Lower leg skin (tissue), 3 donors: ENCODE data around the gene PLXNC1.

ENCODE experiments used
- POLR2A ChIP-seq, 2 donors: fragments of 450-650 bp; IDR thresholded peaks; one replicate each; pipeline ENCODE4 v1.6.1; 2016 to 2017; ENCODE audit warnings: antibody characterized with exemption in 2 of 2, mild to moderate bottlenecking in 1 of 2, moderate library complexity in 1 of 2
- TF ChIP-seq, protein P1 (sequence below), 3 donors: fragments of 450-650 bp; IDR thresholded peaks; one replicate each; pipeline ENCODE4 v1.5.1; 2016; ENCODE audit warnings: antibody characterized with exemption in 3 of 3, mild to moderate bottlenecking in 3 of 3, moderate library complexity in 2 of 3

- TF ChIP-seq, protein P1, sequence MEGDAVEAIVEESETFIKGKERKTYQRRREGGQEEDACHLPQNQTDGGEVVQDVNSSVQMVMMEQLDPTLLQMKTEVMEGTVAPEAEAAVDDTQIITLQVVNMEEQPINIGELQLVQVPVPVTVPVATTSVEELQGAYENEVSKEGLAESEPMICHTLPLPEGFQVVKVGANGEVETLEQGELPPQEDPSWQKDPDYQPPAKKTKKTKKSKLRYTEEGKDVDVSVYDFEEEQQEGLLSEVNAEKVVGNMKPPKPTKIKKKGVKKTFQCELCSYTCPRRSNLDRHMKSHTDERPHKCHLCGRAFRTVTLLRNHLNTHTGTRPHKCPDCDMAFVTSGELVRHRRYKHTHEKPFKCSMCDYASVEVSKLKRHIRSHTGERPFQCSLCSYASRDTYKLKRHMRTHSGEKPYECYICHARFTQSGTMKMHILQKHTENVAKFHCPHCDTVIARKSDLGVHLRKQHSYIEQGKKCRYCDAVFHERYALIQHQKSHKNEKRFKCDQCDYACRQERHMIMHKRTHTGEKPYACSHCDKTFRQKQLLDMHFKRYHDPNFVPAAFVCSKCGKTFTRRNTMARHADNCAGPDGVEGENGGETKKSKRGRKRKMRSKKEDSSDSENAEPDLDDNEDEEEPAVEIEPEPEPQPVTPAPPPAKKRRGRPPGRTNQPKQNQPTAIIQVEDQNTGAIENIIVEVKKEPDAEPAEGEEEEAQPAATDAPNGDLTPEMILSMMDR (IDR thresholded peaks at IDR 0.05): no peak
- no peak for TF ChIP-seq POLR2A (IDR thresholded peaks at IDR 0.05)
These were observed 54.8 kb downstream of the PLXNC1 start for GRCh38 chr12:94203181-94203546.
